Liver (tissue), 3 donors: Measurements from ENCODE around the gene DGKH.

ENCODE experiments used
- FOXA2 ChIP-seq: IDR thresholded peaks from 2 replicates; pipeline ENCODE4 v1.6.1; 2016; ENCODE audit warnings: antibody characterized with exemption
- HNF4G ChIP-seq: IDR thresholded peaks from 2 replicates; pipeline ENCODE4 v1.6.1; 2016; ENCODE audit warnings: antibody characterized with exemption
- MAX ChIP-seq: IDR thresholded peaks from 2 replicates; pipeline ENCODE4 v1.6.1; 2016; ENCODE audit warnings: antibody characterized with exemption
- RAD21 ChIP-seq, 2 donors: IDR thresholded peaks; 2 replicates each; pipeline ENCODE4 v1.6.1; 2016; ENCODE audit warnings: antibody characterized with exemption in 2 of 2, mild to moderate bottlenecking in 2 of 2
- REST ChIP-seq: IDR thresholded peaks from 2 replicates; pipeline ENCODE4 v1.6.1; 2016; ENCODE audit warnings: antibody characterized with exemption, mild to moderate bottlenecking
- TAF1 ChIP-seq: conservative IDR thresholded peaks from 2 replicates; pipeline ENCODE4 v1.6.1; 2016; ENCODE audit warnings: antibody characterized with exemption, mild to moderate bottlenecking
- TF ChIP-seq, protein P1 (sequence below): fragments of 150-350 bp; IDR thresholded peaks from 2 replicates; pipeline ENCODE4 v1.5.1; 2017; ENCODE audit warnings: improper control_type of control experiment, low read depth, low read length; ENCODE audit not compliant: missing input control
- donor health status: healthy.
- donor health status: healthy.

- TF ChIP-seq, protein P1, sequence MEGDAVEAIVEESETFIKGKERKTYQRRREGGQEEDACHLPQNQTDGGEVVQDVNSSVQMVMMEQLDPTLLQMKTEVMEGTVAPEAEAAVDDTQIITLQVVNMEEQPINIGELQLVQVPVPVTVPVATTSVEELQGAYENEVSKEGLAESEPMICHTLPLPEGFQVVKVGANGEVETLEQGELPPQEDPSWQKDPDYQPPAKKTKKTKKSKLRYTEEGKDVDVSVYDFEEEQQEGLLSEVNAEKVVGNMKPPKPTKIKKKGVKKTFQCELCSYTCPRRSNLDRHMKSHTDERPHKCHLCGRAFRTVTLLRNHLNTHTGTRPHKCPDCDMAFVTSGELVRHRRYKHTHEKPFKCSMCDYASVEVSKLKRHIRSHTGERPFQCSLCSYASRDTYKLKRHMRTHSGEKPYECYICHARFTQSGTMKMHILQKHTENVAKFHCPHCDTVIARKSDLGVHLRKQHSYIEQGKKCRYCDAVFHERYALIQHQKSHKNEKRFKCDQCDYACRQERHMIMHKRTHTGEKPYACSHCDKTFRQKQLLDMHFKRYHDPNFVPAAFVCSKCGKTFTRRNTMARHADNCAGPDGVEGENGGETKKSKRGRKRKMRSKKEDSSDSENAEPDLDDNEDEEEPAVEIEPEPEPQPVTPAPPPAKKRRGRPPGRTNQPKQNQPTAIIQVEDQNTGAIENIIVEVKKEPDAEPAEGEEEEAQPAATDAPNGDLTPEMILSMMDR = no peak
- TF ChIP-seq TAF1 (no peak), HNF4G (no peak), REST (no peak), MAX (peak; percentile 30), FOXA2 (no peak), RAD21 (IDR thresholded peaks at IDR 0.05) (no peak)
These were observed 223.8 kb downstream of the DGKH start, which contains the start of gene AKAP11 for GRCh38 chr13:42272115-42272803.
